ENCODE data around the gene CLPX.

CLPX gene

GRCh38 chr15:65204236-65204930 is 19.2 kb upstream of the CLPX start:
- Histone ChIP-seq H3K27me3 (ENCODE audit: insufficient read depth, low read length, poor library complexity, severe bottlenecking) (no peaks in the 10 kb centered on the region), H3K4me1 (ENCODE audit: insufficient read depth, low read length, poor library complexity, severe bottlenecking) (no peaks in the 10 kb centered on the region), H3K9ac (ENCODE audit: low read depth, low read length, poor library complexity, severe bottlenecking) (no peak overlapping the region), H3K79me2 (ENCODE audit: insufficient read depth, low read length) (no peaks in the 10 kb centered on the region), H4K20me1 (ENCODE audit: insufficient read depth, low read length, poor library complexity, severe bottlenecking) (no peaks in the 10 kb centered on the region), H3K36me3 (ENCODE audit: insufficient read depth, low read length) (no peaks in the 10 kb centered on the region), H2AFZ (ENCODE audit: low read length) (no peak overlapping the region), H3F3A (ENCODE audit: low read depth) (no peaks in the 10 kb centered on the region), H3K9me3 (ENCODE audit: insufficient read depth, low read depth, low read length) (no peaks in the 10 kb centered on the region), H3K9me2 (replicated peaks; ENCODE audit: low read depth, low read length) (no peaks in the 10 kb centered on the region), H3K4me3 (ENCODE audit: low read length, poor library complexity, severe bottlenecking) (no peak overlapping the region), H3K4me2 (ENCODE audit: low read depth, low read length, poor library complexity, severe bottlenecking) (no peak overlapping the region)
- TF ChIP-seq CTCF (conservative IDR thresholded peaks at IDR 0.05; ENCODE audit: low read length) = no peak
- no peak for TF ChIP-seq EZH2phosphoT487 (IDR thresholded peaks at IDR 0.05; ENCODE audit: borderline replicate concordance)

GRCh38 chr15:65201918-65202317 is 16.8 kb upstream of the CLPX start:
- no peaks in the 10 kb centered on the region for H3K79me2 ChIP-seq (ENCODE audit: insufficient read depth, low read length)
- no peaks in the 10 kb centered on the region for H3K4me1 ChIP-seq (ENCODE audit: insufficient read depth, low read length, poor library complexity, severe bottlenecking)
- H4K20me1 ChIP-seq (ENCODE audit: insufficient read depth, low read length, poor library complexity, severe bottlenecking) = no peaks in the 10 kb centered on the region
- no peaks in the 10 kb centered on the region for H3K27me3 ChIP-seq (ENCODE audit: insufficient read depth, low read length, poor library complexity, severe bottlenecking)
- no peaks in the 10 kb centered on the region for H3F3A ChIP-seq (ENCODE audit: low read depth)
- no peaks in the 10 kb centered on the region for H3K36me3 ChIP-seq (ENCODE audit: insufficient read depth, low read length)
- H3K4me2 ChIP-seq (ENCODE audit: low read depth, low read length, poor library complexity, severe bottlenecking) = no peak overlapping the region
- no peak overlapping the region for H3K4me3 ChIP-seq (ENCODE audit: low read length, poor library complexity, severe bottlenecking)
- no peaks in the 10 kb centered on the region for H3K9me2 ChIP-seq (replicated peaks; ENCODE audit: low read depth, low read length)
- TF ChIP-seq CTCF (conservative IDR thresholded peaks at IDR 0.05; ENCODE audit: low read length) (no peak), EZH2phosphoT487 (IDR thresholded peaks at IDR 0.05; ENCODE audit: borderline replicate concordance) (no peak)
- H3K9me3 ChIP-seq (ENCODE audit: insufficient read depth, low read depth, low read length) = no peaks in the 10 kb centered on the region
- no peak overlapping the region for H2AFZ ChIP-seq (ENCODE audit: low read length)
- no peak overlapping the region for H3K9ac ChIP-seq (ENCODE audit: low read depth, low read length, poor library complexity, severe bottlenecking)

- Histone ChIP-seq H3K9me2 (replicated peaks; ENCODE audit: low read depth, low read length) (no peaks in the 10 kb centered on the region), H3K36me3 (ENCODE audit: insufficient read depth, low read length) (no peaks in the 10 kb centered on the region), H3F3A (ENCODE audit: low read depth) (no peaks in the 10 kb centered on the region), H3K4me2 (ENCODE audit: low read depth, low read length, poor library complexity, severe bottlenecking) (no peak overlapping the region), H3K9ac (ENCODE audit: low read depth, low read length, poor library complexity, severe bottlenecking) (no peak overlapping the region), H2AFZ (ENCODE audit: low read length) (no peak overlapping the region), H3K9me3 (ENCODE audit: insufficient read depth, low read depth, low read length) (no peaks in the 10 kb centered on the region), H3K27me3 (ENCODE audit: insufficient read depth, low read length, poor library complexity, severe bottlenecking) (no peaks in the 10 kb centered on the region), H3K79me2 (ENCODE audit: insufficient read depth, low read length) (no peaks in the 10 kb centered on the region), H3K4me1 (ENCODE audit: insufficient read depth, low read length, poor library complexity, severe bottlenecking) (no peaks in the 10 kb centered on the region), H3K4me3 (ENCODE audit: low read length, poor library complexity, severe bottlenecking) (no peak overlapping the region), H4K20me1 (ENCODE audit: insufficient read depth, low read length, poor library complexity, severe bottlenecking) (no peaks in the 10 kb centered on the region)
- TF ChIP-seq EZH2phosphoT487 (IDR thresholded peaks at IDR 0.05; ENCODE audit: borderline replicate concordance) (no peak), CTCF (conservative IDR thresholded peaks at IDR 0.05; ENCODE audit: low read length) (no peak)
These were observed 13.4 kb upstream of the CLPX start for GRCh38 chr15:65198571-65198970.
